OCI-LY7 (cell line): ENCODE data around the gene PSMG1.

Experiments used
- EZH2phosphoT487 ChIP-seq: fragments of 200-600 bp; sonication (generic); IDR thresholded peaks from 2 replicates; pipeline ENCODE4 v1.6.1; 2018; ENCODE audit warnings: low read depth, borderline replicate concordance, mild to moderate bottlenecking, mixed run types, antibody characterized with exemption, low read length, moderate library complexity, mixed read lengths
- TF ChIP-seq, protein P1 (sequence below): fragments of 200-600 bp; sonication (generic); conservative IDR thresholded peaks from 2 replicates; pipeline ENCODE4 v1.5.1; 2014; ENCODE audit warnings: mild to moderate bottlenecking, antibody characterized with exemption, low read length, moderate library complexity, mixed read lengths

DNA sequence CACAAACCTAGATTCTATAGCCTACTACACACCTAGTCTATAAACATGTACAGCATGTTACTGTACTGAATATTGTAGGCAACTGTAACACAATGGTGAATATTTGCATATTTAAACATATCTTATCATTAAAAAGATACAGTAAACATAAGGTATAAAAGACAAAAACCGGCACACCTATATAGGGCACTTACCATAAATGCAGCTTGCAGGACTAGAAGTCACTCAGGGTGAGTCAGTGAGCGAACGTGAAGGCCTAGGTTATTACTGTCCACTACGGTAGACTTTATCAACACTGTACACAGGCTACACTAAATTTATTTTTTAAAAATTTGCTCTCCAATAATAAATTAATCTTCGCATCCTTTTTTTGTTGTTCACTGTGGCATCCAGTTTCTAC lies 13.3 kb downstream of the PSMG1 start:
- TF ChIP-seq, protein P1, sequence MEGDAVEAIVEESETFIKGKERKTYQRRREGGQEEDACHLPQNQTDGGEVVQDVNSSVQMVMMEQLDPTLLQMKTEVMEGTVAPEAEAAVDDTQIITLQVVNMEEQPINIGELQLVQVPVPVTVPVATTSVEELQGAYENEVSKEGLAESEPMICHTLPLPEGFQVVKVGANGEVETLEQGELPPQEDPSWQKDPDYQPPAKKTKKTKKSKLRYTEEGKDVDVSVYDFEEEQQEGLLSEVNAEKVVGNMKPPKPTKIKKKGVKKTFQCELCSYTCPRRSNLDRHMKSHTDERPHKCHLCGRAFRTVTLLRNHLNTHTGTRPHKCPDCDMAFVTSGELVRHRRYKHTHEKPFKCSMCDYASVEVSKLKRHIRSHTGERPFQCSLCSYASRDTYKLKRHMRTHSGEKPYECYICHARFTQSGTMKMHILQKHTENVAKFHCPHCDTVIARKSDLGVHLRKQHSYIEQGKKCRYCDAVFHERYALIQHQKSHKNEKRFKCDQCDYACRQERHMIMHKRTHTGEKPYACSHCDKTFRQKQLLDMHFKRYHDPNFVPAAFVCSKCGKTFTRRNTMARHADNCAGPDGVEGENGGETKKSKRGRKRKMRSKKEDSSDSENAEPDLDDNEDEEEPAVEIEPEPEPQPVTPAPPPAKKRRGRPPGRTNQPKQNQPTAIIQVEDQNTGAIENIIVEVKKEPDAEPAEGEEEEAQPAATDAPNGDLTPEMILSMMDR, result no peak
- no peak for TF ChIP-seq EZH2phosphoT487
